Glutamatergic neuron (in vitro differentiated cells): Measurements from ENCODE around the gene WNT5A. TPM values are rescaled to one million over a fixed set of nuclear protein-coding genes. Genes with fewer than 3 reads are reported as not detected.

Source experiments
- DNase-seq: peaks from one replicate; pipeline ENCODE4 v3.0.0; 2022
- H3K27ac Mint-ChIP-seq: one replicate; pipeline ENCODE4 v1.8.0; 2020; ENCODE audit warnings: mild to moderate bottlenecking, mixed read lengths, inconsistent platforms; ENCODE audit not compliant: unreplicated experiment
- H3K27me3 Mint-ChIP-seq: one replicate; pipeline ENCODE4 v1.8.0; 2020; ENCODE audit warnings: mild to moderate bottlenecking, moderate library complexity, mixed read lengths, inconsistent platforms; ENCODE audit not compliant: unreplicated experiment
- H3K36me3 Mint-ChIP-seq: one replicate; pipeline ENCODE4 v1.8.0; 2020; ENCODE audit warnings: mild to moderate bottlenecking, mixed read lengths, inconsistent platforms; ENCODE audit not compliant: unreplicated experiment
- H3K4me1 Mint-ChIP-seq: one replicate; pipeline ENCODE4 v1.8.0; 2020; ENCODE audit warnings: mild to moderate bottlenecking, low read depth, mixed read lengths, inconsistent platforms; ENCODE audit not compliant: unreplicated experiment
- H3K4me3 Mint-ChIP-seq: one replicate; pipeline ENCODE4 v1.8.0; 2020; ENCODE audit warnings: mild to moderate bottlenecking, mixed read lengths, inconsistent platforms; ENCODE audit not compliant: unreplicated experiment
- H3K9me3 Mint-ChIP-seq: one replicate; pipeline ENCODE4 v1.8.0; 2020; ENCODE audit warnings: mild to moderate bottlenecking, moderate library complexity, mixed read lengths, inconsistent platforms; ENCODE audit not compliant: unreplicated experiment
- CTCF ChIP-seq: fragments of 200-600 bp; sonication (generic); IDR thresholded peaks from one replicate; pipeline ENCODE4 v1.5.0; 2021; ENCODE audit not compliant: partially characterized antibody, unreplicated experiment
- long read RNA-seq: library from polyadenylated mRNA; unstranded; transcript quantifications from one replicate; pipeline ENCODE4 v2.0.0, GENCODE V29; 2020; ENCODE audit not compliant: unreplicated experiment
- total RNA-seq: library from RNA; stranded (reverse); fragmentation: NEBNext Ultra II Directional; extraction: Animal tissue kit (Norgen Biotek cat#: 25700); gene quantifications from one replicate; pipeline ENCODE4 v1.2.1, GENCODE V29; 2021; ENCODE audit not compliant: unreplicated experiment

The WNT5A gene
- 0.76 TPM for total RNA-seq
- long read RNA-seq, result 0 reads

DNA sequence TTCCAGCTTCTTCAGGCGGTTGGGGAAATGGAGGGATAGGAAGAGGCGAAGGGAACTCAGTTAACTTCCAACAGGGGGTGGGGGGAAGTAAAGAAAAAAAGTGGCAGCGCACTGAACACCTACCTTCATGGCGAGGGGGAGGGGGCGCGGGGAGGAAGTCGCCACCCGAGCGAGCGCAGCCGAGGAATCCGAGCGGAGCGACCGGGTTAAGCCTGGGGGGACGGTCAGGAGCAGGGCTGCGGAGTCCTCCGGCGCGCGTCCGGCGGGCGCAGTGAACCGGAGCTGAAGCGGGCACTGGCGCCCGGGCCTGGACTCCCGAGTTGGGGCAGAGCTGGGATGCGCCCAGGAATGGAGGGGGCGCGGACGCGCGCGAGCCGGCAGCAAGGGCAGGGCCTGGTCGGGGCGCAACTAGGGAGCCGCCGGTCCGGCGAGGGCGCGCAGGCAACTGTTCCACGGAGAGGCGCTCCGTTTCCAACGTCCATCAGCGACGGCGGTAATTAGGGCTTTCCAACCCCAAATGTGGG lies at the start of gene WNT5A:
WNT5A (minus strand) TSS at position 450 of the 524 bp plus-strand sequence; CDS start at position 129, 321 bp downstream.
- Mint-ChIP-seq H3K27ac (no peak within 1 kb of the TSS), H3K4me3 (peak within 1 kb of the TSS; percentile 89), H3K36me3 (no peaks in the 10 kb centered on the region), H3K4me1 (peaks cover 24% of the 10 kb centered on the region), H3K9me3 (peaks cover 8% of the 10 kb centered on the region), H3K27me3 (peaks cover 32% of the 10 kb centered on the region)
- peak; percentile 54 for DNase-seq
- no peak for TF ChIP-seq CTCF

- no peak for DNase-seq
- no peak overlapping the region for H3K4me3 Mint-ChIP-seq
- peaks cover 20% of the 10 kb centered on the region for H3K4me1 Mint-ChIP-seq
- H3K27me3 Mint-ChIP-seq, result peaks cover 3% of the 10 kb centered on the region
- no peaks in the 10 kb centered on the region for H3K36me3 Mint-ChIP-seq
- peaks cover 8% of the 10 kb centered on the region for H3K9me3 Mint-ChIP-seq
- TF ChIP-seq CTCF, result no peak
- H3K27ac Mint-ChIP-seq, result no peak overlapping the region
These were observed 47.8 kb upstream of the WNT5A start for GRCh38 chr3:55534876-55535275.

GRCh38 chr3:55532806-55533205 lies 45.7 kb upstream of the WNT5A start:
- Mint-ChIP-seq H3K4me3 (no peak overlapping the region), H3K9me3 (peaks cover 8% of the 10 kb centered on the region), H3K36me3 (no peaks in the 10 kb centered on the region), H3K27me3 (peaks cover 3% of the 10 kb centered on the region), H3K27ac (no peak overlapping the region), H3K4me1 (peaks cover 17% of the 10 kb centered on the region)
- no peak for TF ChIP-seq CTCF
- DNase-seq, result no peak

DNA sequence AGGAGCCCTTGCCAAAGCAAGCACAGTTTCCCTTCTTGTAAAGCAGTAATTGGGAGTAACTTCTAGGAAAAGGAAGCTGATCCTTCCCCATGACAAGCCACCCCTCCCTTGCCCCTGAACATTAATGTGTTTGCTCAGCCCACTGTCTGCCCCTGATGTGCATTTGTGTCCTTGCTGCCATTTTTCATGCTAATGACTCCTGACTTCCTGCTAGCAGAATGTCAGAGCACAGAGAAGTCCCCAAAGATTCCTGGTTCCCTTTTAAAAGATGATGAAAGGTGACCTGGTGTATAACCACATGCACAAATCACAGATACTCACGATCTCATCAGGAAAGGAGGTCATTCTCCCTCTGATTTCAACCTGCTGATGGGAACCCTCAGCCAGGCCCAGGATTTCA lies 44.2 kb upstream of the WNT5A start:
- Mint-ChIP-seq H3K27ac (no peak overlapping the region), H3K36me3 (no peaks in the 10 kb centered on the region), H3K4me3 (no peak overlapping the region), H3K9me3 (peaks cover 8% of the 10 kb centered on the region), H3K4me1 (peaks cover 21% of the 10 kb centered on the region), H3K27me3 (peaks cover 1% of the 10 kb centered on the region)
- DNase-seq, result no peak
- no peak for TF ChIP-seq CTCF

- Mint-ChIP-seq H3K4me3 (no peak overlapping the region), H3K27ac (no peak overlapping the region), H3K9me3 (peaks cover 6% of the 10 kb centered on the region), H3K27me3 (no peaks in the 10 kb centered on the region), H3K4me1 (peaks cover 14% of the 10 kb centered on the region), H3K36me3 (no peaks in the 10 kb centered on the region)
- no peak for TF ChIP-seq CTCF
- DNase-seq, result no peak
These were observed 40.3 kb upstream of the WNT5A start for GRCh38 chr3:55527361-55527760.
